Esophagus squamous epithelium (tissue), 4 donors: ENCODE data around the gene POC1B.

Experiments
- POLR2A ChIP-seq, 4 donors: fragments of 450-650 bp; IDR thresholded peaks; one replicate each; pipeline ENCODE4 v1.6.1; 2017; ENCODE audit warnings: antibody characterized with exemption in 4 of 4, mild to moderate bottlenecking in 4 of 4, moderate library complexity in 3 of 4
- TF ChIP-seq, protein P1 (sequence below), 6 experiments: fragments of 450-650 bp in 4 of 6; fragments of 200-600 bp in 2 of 6; sonication (generic) in 2 of 6; IDR thresholded peaks; one replicate each; pipeline ENCODE4 v1.5.1; 2016 to 2019; ENCODE audit warnings: antibody characterized with exemption in 6 of 6, mild to moderate bottlenecking in 4 of 6, moderate library complexity in 4 of 6

DNA sequence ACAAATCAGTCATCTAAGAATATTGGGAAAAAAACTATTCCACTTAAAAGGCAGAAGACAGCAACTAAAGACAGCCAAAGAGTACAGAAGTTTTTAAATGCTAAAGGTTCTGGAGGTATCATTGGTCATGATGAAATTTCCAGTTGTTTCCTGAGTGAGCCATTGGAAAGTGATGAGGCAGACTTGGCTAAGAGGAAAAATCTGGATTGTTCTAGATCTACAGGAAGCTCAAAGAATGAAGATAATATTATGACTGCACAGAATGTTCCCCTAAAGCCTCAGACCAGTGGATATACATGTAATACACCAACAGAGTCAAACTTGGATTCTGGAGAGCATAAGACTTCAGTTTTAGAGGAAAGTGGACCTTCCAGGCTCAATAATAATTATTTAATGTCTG, 24.1 kb downstream of the POC1B start:
- TF ChIP-seq, protein P1, sequence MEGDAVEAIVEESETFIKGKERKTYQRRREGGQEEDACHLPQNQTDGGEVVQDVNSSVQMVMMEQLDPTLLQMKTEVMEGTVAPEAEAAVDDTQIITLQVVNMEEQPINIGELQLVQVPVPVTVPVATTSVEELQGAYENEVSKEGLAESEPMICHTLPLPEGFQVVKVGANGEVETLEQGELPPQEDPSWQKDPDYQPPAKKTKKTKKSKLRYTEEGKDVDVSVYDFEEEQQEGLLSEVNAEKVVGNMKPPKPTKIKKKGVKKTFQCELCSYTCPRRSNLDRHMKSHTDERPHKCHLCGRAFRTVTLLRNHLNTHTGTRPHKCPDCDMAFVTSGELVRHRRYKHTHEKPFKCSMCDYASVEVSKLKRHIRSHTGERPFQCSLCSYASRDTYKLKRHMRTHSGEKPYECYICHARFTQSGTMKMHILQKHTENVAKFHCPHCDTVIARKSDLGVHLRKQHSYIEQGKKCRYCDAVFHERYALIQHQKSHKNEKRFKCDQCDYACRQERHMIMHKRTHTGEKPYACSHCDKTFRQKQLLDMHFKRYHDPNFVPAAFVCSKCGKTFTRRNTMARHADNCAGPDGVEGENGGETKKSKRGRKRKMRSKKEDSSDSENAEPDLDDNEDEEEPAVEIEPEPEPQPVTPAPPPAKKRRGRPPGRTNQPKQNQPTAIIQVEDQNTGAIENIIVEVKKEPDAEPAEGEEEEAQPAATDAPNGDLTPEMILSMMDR (IDR thresholded peaks at IDR 0.05), result no peak
- no peak for TF ChIP-seq POLR2A (IDR thresholded peaks at IDR 0.05)
